Stomach (tissue), 4 donors: ENCODE measurements around the gene ZNF57.

Source experiments
- CTCF ChIP-seq, 7 experiments: fragments of 450-650 bp in 4 of 7; fragments of 200-600 bp in 3 of 7; sonication (generic) in 3 of 7; IDR thresholded peaks; one replicate each; pipeline ENCODE4 v1.5.1; 2016 to 2019; ENCODE audit warnings: antibody characterized with exemption in 7 of 7, control low read depth in 2 of 7, mild to moderate bottlenecking in 1 of 7
- POLR2AphosphoS5 ChIP-seq, 3 donors: sonication (generic); formaldehyde crosslinking; IDR thresholded peaks; one replicate each; pipeline ENCODE4 v1.6.1; 2016; ENCODE audit warnings: antibody characterized with exemption in 3 of 3

DNA sequence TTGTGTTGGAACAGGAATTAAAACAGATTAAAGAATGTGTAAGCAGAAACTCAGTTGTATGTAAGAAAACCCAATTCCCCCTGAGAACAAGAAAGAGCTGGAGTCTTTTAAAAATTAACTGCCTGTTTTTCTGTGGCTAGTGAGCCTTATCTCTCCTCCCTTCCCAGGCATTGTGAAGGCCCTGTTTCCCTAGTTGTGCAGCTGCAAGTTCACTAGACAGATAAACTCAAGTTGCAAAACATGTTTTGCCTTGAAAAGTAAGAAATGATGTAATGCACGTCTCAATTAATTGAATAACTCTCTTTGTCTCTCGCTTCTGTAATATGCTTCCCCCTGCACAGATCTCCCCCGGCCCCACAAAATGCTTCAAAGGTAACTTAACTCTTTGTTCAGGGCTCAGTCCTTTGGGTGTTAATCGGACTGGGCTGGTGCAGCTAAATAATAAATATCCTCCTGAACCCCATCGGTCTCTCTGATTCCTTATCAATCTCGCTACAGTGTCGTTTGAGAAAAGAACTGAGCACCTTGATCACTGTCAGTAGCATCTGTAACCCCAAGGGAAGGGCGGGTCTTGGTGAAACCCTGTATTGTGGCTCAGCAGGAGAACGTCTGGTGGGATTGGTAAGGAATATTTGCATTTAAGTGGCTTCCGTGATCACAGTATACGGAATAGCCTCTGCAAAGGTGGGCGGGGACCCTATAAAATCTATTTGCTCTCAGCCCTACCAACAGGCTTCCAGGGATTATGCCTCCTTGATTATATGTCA lies 35.2 kb upstream of the ZNF57 start:
- TF ChIP-seq POLR2AphosphoS5 (IDR thresholded peaks at IDR 0.05) (no peak), CTCF (IDR thresholded peaks at IDR 0.05) (no peak)
